HG02798 (cell line): ENCODE measurements around the gene GADD45B.
"Not testable (repeated sequence)": the region's sequence is repeated elsewhere in the genome, so short reads cannot be mapped to it uniquely, and the experiment has no call there.

Experiments used
- ATAC-seq: cut with Tn5 transposase; IDR thresholded peaks from one replicate; pipeline ENCODE4 v1.9.1; 2021; ENCODE audit warnings: mild to moderate bottlenecking; ENCODE audit not compliant: unreplicated experiment, poor library complexity

Gene GADD45B

GRCh38 chr19:2484178-2484937 lies 8.4 kb downstream of the GADD45B start:
- no peak for ATAC-seq

GRCh38 chr19:2485428-2485827 lies 9.5 kb downstream of the GADD45B start:
- ATAC-seq: no peak

- no peak for ATAC-seq
Observed at GRCh38 chr19:2487090-2487489, 11.2 kb downstream of the GADD45B start.

- ATAC-seq: no peak
Observed at GRCh38 chr19:2487842-2488241, 11.9 kb downstream of the GADD45B start.

- no peak for ATAC-seq
Observed at GRCh38 chr19:2488405-2488941, 12.5 kb downstream of the GADD45B start.

- no peak for ATAC-seq
Observed at GRCh38 chr19:2488942-2489731, 13.2 kb downstream of the GADD45B start.

- ATAC-seq: no peak
Observed at GRCh38 chr19:2490659-2491058, 14.7 kb downstream of the GADD45B start.

GRCh38 chr19:2491130-2491801 lies 15.3 kb downstream of the GADD45B start:
- no peak for ATAC-seq

GRCh38 chr19:2492870-2493269 lies 16.9 kb downstream of the GADD45B start:
- ATAC-seq: no peak

- not testable (repeated sequence) for ATAC-seq
Observed at GRCh38 chr19:2493448-2493847, 17.5 kb downstream of the GADD45B start.

- ATAC-seq: no peak
Observed at GRCh38 chr19:2494084-2494446, 18.1 kb downstream of the GADD45B start.

- peak; percentile 47 for ATAC-seq
Observed at GRCh38 chr19:2494447-2495129, 18.7 kb downstream of the GADD45B start.

GRCh38 chr19:2495130-2495641 lies 19.3 kb downstream of the GADD45B start:
- ATAC-seq: peak; percentile 14

GRCh38 chr19:2495651-2496316 lies 19.9 kb downstream of the GADD45B start:
- no peak for ATAC-seq

GRCh38 chr19:2497186-2497585 lies 21.3 kb downstream of the GADD45B start:
- ATAC-seq: no peak

- no peak for ATAC-seq
Observed at GRCh38 chr19:2500156-2500555, 24.2 kb downstream of the GADD45B start.

- no peak for ATAC-seq
Observed at GRCh38 chr19:2500841-2501261, 24.9 kb downstream of the GADD45B start.

GRCh38 chr19:2503521-2504109 lies 27.7 kb downstream of the GADD45B start:
- ATAC-seq: no peak

- ATAC-seq: not testable (repeated sequence)
Observed at GRCh38 chr19:2506656-2507055, 30.7 kb downstream of the GADD45B start.
